HepG2 (cell line): Measurements from ENCODE around the gene EPB41. TPM values are rescaled to one million over a fixed set of nuclear protein-coding genes. Genes with fewer than 3 reads are reported as not detected.

ENCODE experiments used
- ATAC-seq: fragments of 200-7000 bp; cut with Tn5 transposase; 3 replicates; pipeline ENCODE4 v1.9.1; 2020; ENCODE audit warnings: mild to moderate bottlenecking, moderate library complexity
- BruUV-seq: library from RNA; stranded (reverse); fragments of 400-500 nt; replicated peaks from 2 replicates; lab custom pipeline; 2021; lab: Mats Ljungman, UMichigan
- CTCF ChIA-PET: fragments of 300-600 bp; formaldehyde crosslinking; extraction: SDS; loops from one replicate; lab custom pipeline; 2021; ENCODE audit warnings: low total read pairs, inconsistent platforms, low intra/inter-chr PET ratio; lab: Yijun Ruan, JAX
- POLR2A ChIA-PET: fragments of 350-600 bp; sonication (Branson Sonifier 250); formaldehyde crosslinking; loops from one replicate; lab custom pipeline; 2020; ENCODE audit warnings: antibody characterized with exemption, inconsistent platforms; lab: Yijun Ruan, JAX
- DNase-seq: peaks from one replicate; pipeline ENCODE4 v3.0.0-alpha.2; 2015; ENCODE audit warnings: low spot score
- FAIRE-seq: peaks from 3 replicates; lab custom pipeline; 2011; peaks lifted over from hg19 to GRCh38; lab: Jason Lieb, UNC
- H2AFZ ChIP-seq: one replicate; pipeline ENCODE4 v1.6.1; 2011; ENCODE audit warnings: low read length, inconsistent platforms
- H3K27ac ChIP-seq: fragments of 300-600 bp; 3 replicates; pipeline ENCODE4 v1.8.0; 2011; ENCODE audit warnings: mixed run types, mild to moderate bottlenecking, mixed read lengths, low read length, inconsistent platforms; ENCODE audit not compliant: insufficient read depth; ENCODE audit errors: extremely low read length
- H3K27me3 ChIP-seq, 2 experiments: fragments of 200-600 bp in 1 of 2; 2 replicates in 1 of 2; 3 replicates in 1 of 2; pipeline versions ENCODE4 v1.6.0 to v1.8.0; 2011; ENCODE audit warnings: low read length in 2 of 2, mild to moderate bottlenecking in 2 of 2, moderate library complexity in 2 of 2, inconsistent platforms in 1 of 2; ENCODE audit not compliant: insufficient read depth in 2 of 2, control insufficient read depth in 1 of 2
- H3K36me3 ChIP-seq, 2 experiments: fragments of 200-600 bp in 1 of 2; replicated peaks in 1 of 2; 2 replicates in 1 of 2; 3 replicates in 1 of 2; pipeline versions ENCODE4 v1.5.1 to v1.8.0; 2011; ENCODE audit warnings: low read length in 2 of 2, inconsistent platforms in 1 of 2; ENCODE audit not compliant: insufficient read depth in 2 of 2, control insufficient read depth in 1 of 2
- H3K4me1 ChIP-seq: 2 replicates; pipeline ENCODE4 v1.5.1; 2012; ENCODE audit warnings: low read length, inconsistent platforms; ENCODE audit not compliant: insufficient read depth
- H3K4me2 ChIP-seq: 2 replicates; pipeline ENCODE4 v1.6.0; 2011; ENCODE audit warnings: low read depth, low read length, inconsistent platforms
- H3K4me3 ChIP-seq, 3 experiments: fragments of 200-600 bp in 1 of 3; sonication (generic), shearing (Covaris generic) in 1 of 3; replicated peaks in 1 of 3; 2 replicates each; pipeline ENCODE4 v1.5.1; 2011 to 2016; ENCODE audit warnings: low read length in 3 of 3, inconsistent platforms in 2 of 3, low read depth in 2 of 3, mild to moderate bottlenecking in 2 of 3, control low read depth in 1 of 3, mixed read lengths in 1 of 3; ENCODE audit not compliant: insufficient read depth in 1 of 3
- H3K79me2 ChIP-seq: one replicate; pipeline ENCODE4 v1.6.1; 2011; ENCODE audit warnings: low read length, inconsistent platforms; ENCODE audit not compliant: insufficient read depth
- H3K9ac ChIP-seq: 2 replicates; pipeline ENCODE4 v1.6.0; 2011; ENCODE audit warnings: mild to moderate bottlenecking, low read depth, low read length, inconsistent platforms; ENCODE audit not compliant: insufficient read depth
- H3K9me3 ChIP-seq: 2 replicates; pipeline ENCODE4 v1.5.1; 2012; ENCODE audit warnings: mild to moderate bottlenecking, low read length
- H4K20me1 ChIP-seq: 2 replicates; pipeline ENCODE4 v1.6.0; 2011; ENCODE audit warnings: inconsistent platforms, mild to moderate bottlenecking, low read length, moderate library complexity; ENCODE audit not compliant: insufficient read depth
- FOXO1 ChIP-seq: sonication (generic); formaldehyde crosslinking; IDR thresholded peaks from 2 replicates; pipeline ENCODE4 v1.4.0; 2020; ENCODE audit warnings: missing genetic modification reagents
- GZF1 ChIP-seq: sonication (generic); formaldehyde crosslinking; IDR thresholded peaks from 2 replicates; pipeline ENCODE4 v1.5.1; 2020; ENCODE audit warnings: mild to moderate bottlenecking, missing genetic modification reagents
- HNF4A ChIP-seq: sonication (generic); formaldehyde crosslinking; IDR thresholded peaks from 2 replicates; pipeline ENCODE4 v1.4.0; 2020; ENCODE audit warnings: missing genetic modification reagents
- HNF4G ChIP-seq, 2 experiments: sonication (generic) in 1 of 2; formaldehyde crosslinking in 1 of 2; IDR thresholded peaks; 2 replicates each; pipeline versions ENCODE4 v1.4.0 to v1.6.1; 2011 to 2020; ENCODE audit warnings: borderline replicate concordance in 2 of 2, low read depth in 2 of 2, mild to moderate bottlenecking in 2 of 2, low read length in 1 of 2, missing genetic modification reagents in 1 of 2, moderate library complexity in 1 of 2
- KDM5B ChIP-seq: sonication (generic); formaldehyde crosslinking; IDR thresholded peaks from 2 replicates; pipeline ENCODE4 v1.4.0; 2020; ENCODE audit warnings: missing genetic modification reagents, mild to moderate bottlenecking, borderline replicate concordance
- ZNF33A ChIP-seq: sonication (generic); formaldehyde crosslinking; IDR thresholded peaks from 2 replicates; pipeline ENCODE4 v1.5.1; 2020; ENCODE audit warnings: missing genetic modification reagents, mild to moderate bottlenecking, moderate library complexity, borderline replicate concordance
- ZNF441 ChIP-seq: sonication (generic); formaldehyde crosslinking; IDR thresholded peaks from 2 replicates; pipeline ENCODE4 v1.7.0; 2021; ENCODE audit warnings: missing genetic modification reagents, borderline replicate concordance
- WGBS: methylation state at CpG from one replicate; pipeline ENCODE4 v1.1.6; 2017; ENCODE audit warnings: low lambda C conversion rate; 5-methylcytosine and 5-hydroxymethylcytosine counted together
- in situ Hi-C: cut with HindIII; loops from 2 replicates; pipeline ENCODE4 v1.10.0; 2017; ENCODE audit warnings: low pct_unique_long_range_greater_than_20kb; ENCODE audit not compliant: extremely low pct_ligation_motif_present
- intact Hi-C: fragments of 100-400 bp; cut with micrococcal nuclease; formaldehyde crosslinking; loops from one replicate; pipeline ENCODE4 v1.10.0; 2022; ENCODE audit not compliant: unreplicated experiment
- polyA plus RNA-seq, 8 experiments: library from polyadenylated mRNA; depleted of rRNA in 3 of 8; stranded (reverse) in 7 of 8; unstranded in 1 of 8; fragments of >200 nt; fragmentation: Illumina TruSeq in 4 of 8; extraction: Trizol in 4 of 8; gene quantifications; 2 replicates each; pipeline versions ENCODE4 v1.2.1 to v1.2.3, GENCODE V29; 2011 to 2016; ENCODE audit warnings: low read depth in 4 of 8, missing spikeins in 1 of 8, mixed read lengths in 1 of 8; ENCODE audit not compliant: insufficient read depth in 1 of 8
- total RNA-seq, 5 experiments: library from RNA; depleted of rRNA; stranded (reverse); fragments of >200 nt; fragmentation: Illumina TruSeq; extraction: Trizol; gene quantifications; 2 replicates each; pipeline ENCODE4 v1.2.3, GENCODE V29; 2016; ENCODE audit warnings: low read depth in 1 of 5
- TF ChIP-seq, protein P1 (sequence below): sonication (generic); formaldehyde crosslinking; IDR thresholded peaks from 2 replicates; pipeline ENCODE4 v1.4.0; 2020; ENCODE audit warnings: missing genetic modification reagents
- TF ChIP-seq, protein P2 (sequence below): sonication (generic); formaldehyde crosslinking; IDR thresholded peaks from 2 replicates; pipeline ENCODE4 v1.8.0; 2022; ENCODE audit warnings: mild to moderate bottlenecking, missing genetic modification reagents; ENCODE audit not compliant: insufficient replicate concordance
- TF ChIP-seq, protein P3 (sequence below): sonication (generic); formaldehyde crosslinking; IDR thresholded peaks from 2 replicates; pipeline ENCODE4 v1.5.0; 2020; ENCODE audit warnings: missing genetic modification reagents
- TF ChIP-seq, protein P4 (sequence below): fragments of 450-650 bp; IDR thresholded peaks from 2 replicates; pipeline ENCODE4 v1.6.1; 2017

EPB41 gene
- total and polyA plus RNA-seq, 2 of the 13 experiments (the other 11 are each of a cell fraction or from before 2014, with no cell fraction given), result 34.5 to 46.7 TPM

DNA sequence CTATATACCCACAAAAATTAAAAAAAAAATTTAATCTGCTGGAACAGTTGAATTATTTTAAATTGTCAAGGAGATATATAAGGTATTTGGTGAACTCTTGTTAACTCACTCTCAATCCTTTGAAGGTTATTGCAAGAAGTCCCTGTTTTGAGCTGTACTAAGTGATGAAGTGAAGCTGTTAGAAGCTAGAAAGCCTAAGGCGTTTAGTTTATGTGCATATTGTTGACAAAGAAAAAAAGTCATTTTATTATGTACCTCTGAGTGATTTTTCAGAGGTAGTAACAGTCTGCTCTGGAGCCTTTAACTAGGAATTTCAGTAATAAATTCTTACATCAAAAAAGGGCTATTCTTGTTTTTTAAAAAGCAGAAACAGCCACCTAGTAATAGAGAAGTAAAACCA lies 149.7 kb downstream of the EPB41 start:
- DNase-seq, result no peak
- BruUV-seq, result no TSS peak
- POLR2A ChIA-PET, result no interaction called here
- H3K4me1 ChIP-seq, result no peaks in the 10 kb centered on the region
- WGBS, result 90% methylated on average over 1 of the region's 1 CpG
- FAIRE-seq, result no peak
- H4K20me1 ChIP-seq, result no peaks in the 10 kb centered on the region
- no peak overlapping the region for H3K27ac ChIP-seq
- no peak for ATAC-seq
- in situ Hi-C loops (no loop called here), intact Hi-C loops (no loop called here)
- H3K9me3 ChIP-seq, result no peaks in the 10 kb centered on the region
- H3K36me3 ChIP-seq, result peaks cover 3 to 23% of the 10 kb centered on the region in 2 experiments; a peak in 3 of 5 replicates
- no peaks in the 10 kb centered on the region for H3K27me3 ChIP-seq
- H3K4me3 ChIP-seq, result no peak overlapping the region
- TF ChIP-seq KDM5B (CRISPR knock-in tag), result no peak
- TF ChIP-seq, protein P1, sequence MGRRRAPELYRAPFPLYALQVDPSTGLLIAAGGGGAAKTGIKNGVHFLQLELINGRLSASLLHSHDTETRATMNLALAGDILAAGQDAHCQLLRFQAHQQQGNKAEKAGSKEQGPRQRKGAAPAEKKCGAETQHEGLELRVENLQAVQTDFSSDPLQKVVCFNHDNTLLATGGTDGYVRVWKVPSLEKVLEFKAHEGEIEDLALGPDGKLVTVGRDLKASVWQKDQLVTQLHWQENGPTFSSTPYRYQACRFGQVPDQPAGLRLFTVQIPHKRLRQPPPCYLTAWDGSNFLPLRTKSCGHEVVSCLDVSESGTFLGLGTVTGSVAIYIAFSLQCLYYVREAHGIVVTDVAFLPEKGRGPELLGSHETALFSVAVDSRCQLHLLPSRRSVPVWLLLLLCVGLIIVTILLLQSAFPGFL (CRISPR knock-in tag), result no peak
- TF ChIP-seq FOXO1 (CRISPR knock-in tag), result no peak
- no peak for TF ChIP-seq HNF4A (CRISPR knock-in tag)
- TF ChIP-seq, protein P2, sequence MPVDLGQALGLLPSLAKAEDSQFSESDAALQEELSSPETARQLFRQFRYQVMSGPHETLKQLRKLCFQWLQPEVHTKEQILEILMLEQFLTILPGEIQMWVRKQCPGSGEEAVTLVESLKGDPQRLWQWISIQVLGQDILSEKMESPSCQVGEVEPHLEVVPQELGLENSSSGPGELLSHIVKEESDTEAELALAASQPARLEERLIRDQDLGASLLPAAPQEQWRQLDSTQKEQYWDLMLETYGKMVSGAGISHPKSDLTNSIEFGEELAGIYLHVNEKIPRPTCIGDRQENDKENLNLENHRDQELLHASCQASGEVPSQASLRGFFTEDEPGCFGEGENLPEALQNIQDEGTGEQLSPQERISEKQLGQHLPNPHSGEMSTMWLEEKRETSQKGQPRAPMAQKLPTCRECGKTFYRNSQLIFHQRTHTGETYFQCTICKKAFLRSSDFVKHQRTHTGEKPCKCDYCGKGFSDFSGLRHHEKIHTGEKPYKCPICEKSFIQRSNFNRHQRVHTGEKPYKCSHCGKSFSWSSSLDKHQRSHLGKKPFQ (CRISPR knock-in tag), result no peak
- TF ChIP-seq GZF1 (CRISPR knock-in tag), result no peak
- TF ChIP-seq HNF4G (IDR thresholded peaks at IDR 0.05; ENCODE audit: borderline replicate concordance, low read depth, low read length), result no peak
- TF ChIP-seq HNF4G (CRISPR knock-in tag; IDR thresholded peaks at IDR 0.05; ENCODE audit: borderline replicate concordance, low read depth), result no peak
- TF ChIP-seq, protein P3, sequence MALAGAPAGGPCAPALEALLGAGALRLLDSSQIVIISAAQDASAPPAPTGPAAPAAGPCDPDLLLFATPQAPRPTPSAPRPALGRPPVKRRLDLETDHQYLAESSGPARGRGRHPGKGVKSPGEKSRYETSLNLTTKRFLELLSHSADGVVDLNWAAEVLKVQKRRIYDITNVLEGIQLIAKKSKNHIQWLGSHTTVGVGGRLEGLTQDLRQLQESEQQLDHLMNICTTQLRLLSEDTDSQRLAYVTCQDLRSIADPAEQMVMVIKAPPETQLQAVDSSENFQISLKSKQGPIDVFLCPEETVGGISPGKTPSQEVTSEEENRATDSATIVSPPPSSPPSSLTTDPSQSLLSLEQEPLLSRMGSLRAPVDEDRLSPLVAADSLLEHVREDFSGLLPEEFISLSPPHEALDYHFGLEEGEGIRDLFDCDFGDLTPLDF (CRISPR knock-in tag), result no peak
- TF ChIP-seq, protein P4, sequence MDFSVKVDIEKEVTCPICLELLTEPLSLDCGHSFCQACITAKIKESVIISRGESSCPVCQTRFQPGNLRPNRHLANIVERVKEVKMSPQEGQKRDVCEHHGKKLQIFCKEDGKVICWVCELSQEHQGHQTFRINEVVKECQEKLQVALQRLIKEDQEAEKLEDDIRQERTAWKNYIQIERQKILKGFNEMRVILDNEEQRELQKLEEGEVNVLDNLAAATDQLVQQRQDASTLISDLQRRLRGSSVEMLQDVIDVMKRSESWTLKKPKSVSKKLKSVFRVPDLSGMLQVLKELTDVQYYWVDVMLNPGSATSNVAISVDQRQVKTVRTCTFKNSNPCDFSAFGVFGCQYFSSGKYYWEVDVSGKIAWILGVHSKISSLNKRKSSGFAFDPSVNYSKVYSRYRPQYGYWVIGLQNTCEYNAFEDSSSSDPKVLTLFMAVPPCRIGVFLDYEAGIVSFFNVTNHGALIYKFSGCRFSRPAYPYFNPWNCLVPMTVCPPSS, result no peak
- TF ChIP-seq ZNF33A (CRISPR knock-in tag), result no peak
- TF ChIP-seq ZNF441 (CRISPR knock-in tag), result no peak
- H2AFZ ChIP-seq, result no peak overlapping the region
- no peaks in the 10 kb centered on the region for H3K79me2 ChIP-seq
- CTCF ChIA-PET, result no interaction called here
- no peak overlapping the region for H3K9ac ChIP-seq
- no peak overlapping the region for H3K4me2 ChIP-seq
